H1 (cell line): ENCODE data around the gene RIPK4. TPM values are rescaled to one million over a fixed set of nuclear protein-coding genes. Genes with fewer than 3 reads are reported as not detected.

Experiments used
- ATF2 ChIP-seq: IDR thresholded peaks from 2 replicates; pipeline ENCODE4 v1.6.1; 2012; ENCODE audit warnings: low read length, inconsistent platforms
- MAX ChIP-seq: IDR thresholded peaks from 2 replicates; pipeline ENCODE4 v1.6.1; 2012; ENCODE audit warnings: inconsistent platforms
- RAD21 ChIP-seq, 2 experiments: IDR thresholded peaks in 1 of 2; conservative IDR thresholded peaks in 1 of 2; 2 replicates each; pipeline ENCODE4 v1.6.1; 2011; ENCODE audit warnings: low read depth in 2 of 2, low read length in 2 of 2, improper control_type of control experiment in 1 of 2, inconsistent platforms in 1 of 2, mild to moderate bottlenecking in 1 of 2, moderate library complexity in 1 of 2
- SIX5 ChIP-seq: IDR thresholded peaks from 2 replicates; pipeline ENCODE4 v1.6.1; 2011; ENCODE audit warnings: mild to moderate bottlenecking, low read depth, low read length
- SP4 ChIP-seq: IDR thresholded peaks from 2 replicates; pipeline ENCODE4 v1.6.1; 2012; ENCODE audit warnings: low read length, inconsistent platforms
- polyA plus RNA-seq, 7 experiments: library from polyadenylated mRNA; depleted of rRNA in 3 of 7; stranded (reverse) in 5 of 7; unstranded in 2 of 7; fragments of >200 nt in 5 of 7; fragments of 200-250 nt in 2 of 7; gene quantifications; 1 replicate in 5 of 7; 2 replicates in 1 of 7; 4 replicates in 1 of 7; pipeline versions ENCODE4 v1.2.1 to v1.2.3, GENCODE V29; 2011 to 2013; ENCODE audit warnings: missing spikeins in 2 of 7, mixed read lengths in 2 of 7
- total RNA-seq: library from RNA; stranded (reverse); fragmentation: NEBNext Ultra II Directional; extraction: Animal tissue kit (Norgen Biotek cat#: 25700); gene quantifications from 2 replicates; pipeline ENCODE4 v1.2.1, GENCODE V29; 2021

The RIPK4 gene
- total and polyA plus RNA-seq, 2 of the 8 experiments (the other 6 are each of a cell fraction or from before 2014, with no cell fraction given): 2.7 to 5.6 TPM

DNA sequence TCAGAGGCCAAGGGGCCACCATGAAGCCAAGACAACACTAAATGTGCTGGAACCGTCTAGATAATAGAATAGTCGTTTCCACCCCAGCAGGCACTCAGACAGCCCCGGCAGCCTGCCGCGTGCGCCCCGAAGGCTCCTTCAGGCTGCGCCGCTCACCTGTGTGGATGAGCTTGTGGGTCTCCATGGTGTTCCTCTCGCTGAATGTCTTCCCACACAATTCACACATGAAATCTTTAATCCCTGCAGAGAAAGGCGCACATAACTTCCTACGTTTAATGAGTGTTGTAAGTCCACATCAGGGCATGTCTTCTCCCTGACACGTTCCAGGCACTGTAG lies 43.7 kb upstream of the RIPK4 start (continued):
- TF ChIP-seq ATF2: no peak
- no peak for TF ChIP-seq RAD21 (IDR thresholded peaks at IDR 0.05 in 1 of 2, conservative IDR thresholded peaks at IDR 0.05 in 1 of 2; ENCODE audit: low read depth in 2 of 2, low read length in 2 of 2)
- no peak for TF ChIP-seq SIX5
- TF ChIP-seq SP4: no peak
- no peak for TF ChIP-seq MAX
